ENCODE results near the gene GAL.
"Not testable (repeated sequence)": the region's sequence is repeated elsewhere in the genome, so short reads cannot be mapped to it uniquely, and the experiment has no call there.

Gene GAL

GRCh38 chr11:68684385-68685356 is at the start of gene GAL:
GAL (plus strand) TSS chr11:68684544; CDS start chr11:68684924, 380 bp downstream.
- DNase-seq (ENCODE audit: low spot score): peak; percentile 90

- DNase-seq (ENCODE audit: low spot score): not testable (repeated sequence)
Observed at GRCh38 chr11:68634606-68635005, 49.7 kb upstream of the GAL start.

GRCh38 chr11:68635172-68635571 is 49.2 kb upstream of the GAL start:
- DNase-seq (ENCODE audit: low spot score): not testable (repeated sequence)

- not testable (repeated sequence) for DNase-seq (ENCODE audit: low spot score)
Observed at GRCh38 chr11:68635883-68636282, 48.5 kb upstream of the GAL start.

GRCh38 chr11:68639322-68639721 is 45.0 kb upstream of the GAL start:
- DNase-seq (ENCODE audit: low spot score): not testable (repeated sequence)

- no peak for DNase-seq (ENCODE audit: low spot score)
Observed at GRCh38 chr11:68641880-68642279, 42.5 kb upstream of the GAL start.

- DNase-seq (ENCODE audit: low spot score): peak; percentile 78
Observed at GRCh38 chr11:68643585-68643984, 40.8 kb upstream of the GAL start.

GRCh38 chr11:68646832-68647231 is 37.5 kb upstream of the GAL start:
- DNase-seq (ENCODE audit: low spot score): no peak

GRCh38 chr11:68649851-68650555 is 34.3 kb upstream of the GAL start:
- no peak for DNase-seq (ENCODE audit: low spot score)

- DNase-seq (ENCODE audit: low spot score): no peak
Observed at GRCh38 chr11:68650801-68651200, 33.5 kb upstream of the GAL start.

GRCh38 chr11:68651208-68651984 is 32.9 kb upstream of the GAL start:
- no peak for DNase-seq (ENCODE audit: low spot score)

- no peak for DNase-seq (ENCODE audit: low spot score)
Observed at GRCh38 chr11:68651985-68652682, 32.2 kb upstream of the GAL start.

- DNase-seq (ENCODE audit: low spot score): no peak
Observed at GRCh38 chr11:68652683-68653156, 31.6 kb upstream of the GAL start.

GRCh38 chr11:68653486-68654430 is 30.6 kb upstream of the GAL start:
- no peak for DNase-seq (ENCODE audit: low spot score)

- no peak for DNase-seq (ENCODE audit: low spot score)
Observed at GRCh38 chr11:68654978-68655377, 29.4 kb upstream of the GAL start.

GRCh38 chr11:68655406-68655805 is 28.9 kb upstream of the GAL start:
- no peak for DNase-seq (ENCODE audit: low spot score)

GRCh38 chr11:68655806-68656205 is 28.5 kb upstream of the GAL start:
- DNase-seq (ENCODE audit: low spot score): no peak

GRCh38 chr11:68657021-68657780 is 27.1 kb upstream of the GAL start:
- no peak for DNase-seq (ENCODE audit: low spot score)

- DNase-seq (ENCODE audit: low spot score): no peak
Observed at GRCh38 chr11:68658097-68658496, 26.2 kb upstream of the GAL start.

- DNase-seq (ENCODE audit: low spot score): no peak
Observed at GRCh38 chr11:68658661-68659060, 25.7 kb upstream of the GAL start.
